Testis (tissue), 3 donors: ENCODE measurements around the gene PTGS1. TPM values are rescaled to one million over a fixed set of nuclear protein-coding genes. Genes with fewer than 3 reads are reported as not detected.

Experiments
- DNase-seq: peaks from one replicate; pipeline ENCODE4 v3.0.0-alpha.2; 2019
- H3K27ac ChIP-seq, 2 donors: fragments of 200-600 bp; sonication (generic); one replicate each; pipeline ENCODE4 v1.5.1; 2019
- H3K27me3 ChIP-seq: fragments of 200-600 bp; sonication (generic); one replicate; pipeline ENCODE4 v1.5.1; 2019
- H3K36me3 ChIP-seq: fragments of 200-600 bp; sonication (generic); one replicate; pipeline ENCODE4 v1.5.1; 2017; ENCODE audit warnings: low read depth; ENCODE audit errors: missing control alignments
- H3K4me1 ChIP-seq: fragments of 200-600 bp; sonication (generic); one replicate; pipeline ENCODE4 v1.5.1; 2019
- H3K4me3 ChIP-seq, 2 donors: fragments of 200-600 bp; sonication (generic); one replicate each; pipeline ENCODE4 v1.5.1; 2017 to 2019
- H3K9me3 ChIP-seq: fragments of 200-600 bp; sonication (generic); one replicate; pipeline ENCODE4 v1.5.1; 2017
- POLR2A ChIP-seq: fragments of 450-650 bp; IDR thresholded peaks from one replicate; pipeline ENCODE4 v1.6.1; 2017; ENCODE audit warnings: antibody characterized with exemption, mild to moderate bottlenecking, moderate library complexity
- WGBS, 2 donors: methylation state at CpG; one replicate each; pipeline ENCODE4 v1.1.5; 2018; 5-methylcytosine and 5-hydroxymethylcytosine counted together
- intact Hi-C: fragments of 100-400 bp; cut with DNase I; formaldehyde crosslinking; loops from one replicate; pipeline ENCODE4 v1.15.1; 2023; ENCODE audit warnings: low total_unique reads
- polyA plus RNA-seq: library from polyadenylated mRNA; stranded (reverse); fragments of 350-450 nt; fragmentation: Illumina TruSeq; extraction: RNeasy Lipid Tissue Mini Kit (QIAGEN cat#74804); gene quantifications from one replicate; pipeline ENCODE4 v1.2.3, GENCODE V29; 2014; ENCODE audit warnings: low read depth, low replicate concordance; ENCODE audit not compliant: insufficient read depth
- total RNA-seq, 2 donors: library from RNA; depleted of rRNA; stranded (reverse); fragments of >200 nt; gene quantifications; one replicate each; pipeline ENCODE4 v1.2.3, GENCODE V29; 2016
- TF ChIP-seq, protein P1 (sequence below), 3 experiments: fragments of 450-650 bp in 2 of 3; fragments of 200-600 bp in 1 of 3; sonication (generic) in 1 of 3; IDR thresholded peaks; one replicate each; pipeline ENCODE4 v1.5.1; 2016 to 2019; ENCODE audit warnings: antibody characterized with exemption in 3 of 3, mild to moderate bottlenecking in 2 of 3, moderate library complexity in 1 of 3

The PTGS1 gene
- total and polyA plus RNA-seq, 3 donors from 2014 or later = 0.93 to 10.1 (median 1.1) TPM

- no peaks in the 10 kb centered on the region for H3K4me1 ChIP-seq
- H3K4me3 ChIP-seq = no peak overlapping the region
- H3K27me3 ChIP-seq = no peaks in the 10 kb centered on the region
- no peaks in the 10 kb centered on the region for H3K36me3 ChIP-seq
- TF ChIP-seq POLR2A = no peak
- TF ChIP-seq, protein P1, sequence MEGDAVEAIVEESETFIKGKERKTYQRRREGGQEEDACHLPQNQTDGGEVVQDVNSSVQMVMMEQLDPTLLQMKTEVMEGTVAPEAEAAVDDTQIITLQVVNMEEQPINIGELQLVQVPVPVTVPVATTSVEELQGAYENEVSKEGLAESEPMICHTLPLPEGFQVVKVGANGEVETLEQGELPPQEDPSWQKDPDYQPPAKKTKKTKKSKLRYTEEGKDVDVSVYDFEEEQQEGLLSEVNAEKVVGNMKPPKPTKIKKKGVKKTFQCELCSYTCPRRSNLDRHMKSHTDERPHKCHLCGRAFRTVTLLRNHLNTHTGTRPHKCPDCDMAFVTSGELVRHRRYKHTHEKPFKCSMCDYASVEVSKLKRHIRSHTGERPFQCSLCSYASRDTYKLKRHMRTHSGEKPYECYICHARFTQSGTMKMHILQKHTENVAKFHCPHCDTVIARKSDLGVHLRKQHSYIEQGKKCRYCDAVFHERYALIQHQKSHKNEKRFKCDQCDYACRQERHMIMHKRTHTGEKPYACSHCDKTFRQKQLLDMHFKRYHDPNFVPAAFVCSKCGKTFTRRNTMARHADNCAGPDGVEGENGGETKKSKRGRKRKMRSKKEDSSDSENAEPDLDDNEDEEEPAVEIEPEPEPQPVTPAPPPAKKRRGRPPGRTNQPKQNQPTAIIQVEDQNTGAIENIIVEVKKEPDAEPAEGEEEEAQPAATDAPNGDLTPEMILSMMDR (IDR thresholded peaks at IDR 0.05) = no peak
- 88 to 95% methylated on average over 7 to 8 of the region's 8 CpGs for WGBS, 2 donors
- no peak for DNase-seq
- H3K27ac ChIP-seq = no peak overlapping the region
- intact Hi-C loops = no loop called here
- no peaks in the 10 kb centered on the region for H3K9me3 ChIP-seq
Observed at GRCh38 chr9:122393284-122393983, 22.6 kb downstream of the PTGS1 start.

DNA sequence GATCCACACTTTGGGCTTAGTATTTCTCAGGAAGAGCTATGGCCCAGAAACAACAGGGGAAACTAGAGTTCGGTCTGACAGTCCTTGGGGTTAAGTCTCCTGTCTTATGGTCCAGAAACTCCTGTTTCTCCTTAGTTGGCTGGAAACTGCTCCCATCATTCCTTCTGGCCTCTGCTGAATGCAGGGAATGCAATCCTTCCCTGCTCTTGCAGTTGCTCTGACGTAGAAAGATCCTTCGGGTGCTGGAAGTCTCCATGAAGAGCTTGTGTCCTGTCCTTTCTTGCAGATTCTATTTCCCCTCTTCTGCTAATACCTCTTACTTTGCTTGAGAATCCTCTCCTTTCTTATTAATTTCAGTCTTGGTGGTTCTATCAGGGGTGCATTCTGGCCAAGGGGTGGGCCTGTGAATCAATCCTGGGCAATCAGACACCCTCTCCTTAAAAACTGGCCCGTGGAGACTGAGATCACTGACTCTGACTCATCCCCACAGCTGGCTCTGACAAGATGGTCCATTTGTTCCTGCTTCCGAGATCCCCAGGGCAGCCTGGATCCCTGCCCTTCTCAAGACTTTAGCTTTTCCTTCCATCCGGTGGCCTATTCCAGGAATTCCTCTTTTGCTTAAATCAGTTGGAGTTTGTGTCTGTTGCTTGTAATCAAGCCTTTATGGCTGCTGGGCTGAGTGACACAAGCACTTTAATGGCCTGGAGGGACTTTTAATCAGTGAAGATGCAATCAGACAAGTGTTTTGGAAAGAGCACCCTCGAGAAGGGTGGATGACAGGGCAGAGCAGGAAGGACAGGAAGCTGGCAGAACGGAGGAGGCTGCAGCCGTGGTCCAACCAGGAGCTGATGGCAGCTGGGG, 23.7 kb downstream of the PTGS1 start:
- intact Hi-C loops = no loop called here
- H3K36me3 ChIP-seq = no peaks in the 10 kb centered on the region
- H3K9me3 ChIP-seq = no peaks in the 10 kb centered on the region
- H3K27me3 ChIP-seq = no peaks in the 10 kb centered on the region
- H3K27ac ChIP-seq = no peak overlapping the region
- no peak for DNase-seq
- H3K4me1 ChIP-seq = no peaks in the 10 kb centered on the region
- 60 to 61% methylated on average over 9 of the region's 9 CpGs for WGBS, 2 donors
- TF ChIP-seq, protein P1 (IDR thresholded peaks at IDR 0.05) = no peak
- no peak overlapping the region for H3K4me3 ChIP-seq

- no peak overlapping the region for H3K27ac ChIP-seq
Observed at GRCh38 chr9:122396614-122397148, 25.9 kb downstream of the PTGS1 start.

DNA sequence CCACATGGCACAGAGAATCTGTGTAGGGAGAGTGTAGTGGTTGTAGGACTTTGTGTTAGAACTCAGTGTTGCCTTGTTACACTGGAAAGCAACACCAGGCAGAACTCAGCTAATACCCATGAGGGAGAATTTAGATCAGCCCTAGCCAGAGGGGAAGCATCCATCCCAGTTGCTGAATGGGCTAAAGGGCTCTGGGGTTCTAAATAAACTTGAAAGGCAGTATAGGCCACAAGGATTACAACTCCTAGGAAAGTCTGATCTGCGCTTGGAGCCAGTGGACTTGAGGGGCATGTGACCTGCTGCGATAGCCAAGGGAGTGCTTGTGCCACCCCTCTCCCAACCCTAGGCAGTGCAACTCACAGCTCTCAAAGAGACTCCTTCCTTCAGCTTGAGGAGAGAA, 26.9 kb downstream of the PTGS1 start:
- Histone ChIP-seq H3K4me3 (no peak overlapping the region), H3K4me1 (no peaks in the 10 kb centered on the region), H3K27me3 (no peaks in the 10 kb centered on the region), H3K36me3 (no peaks in the 10 kb centered on the region), H3K27ac (no peak overlapping the region), H3K9me3 (no peaks in the 10 kb centered on the region)
- DNase-seq = no peak
- intact Hi-C loops = no loop called here
- no peak for TF ChIP-seq POLR2A
- TF ChIP-seq, protein P1 (IDR thresholded peaks at IDR 0.05) = no peak
- 90% methylated on average over 2 of the region's 2 CpGs; no CpG with 5 or more reads in 1 of the 2 donors for WGBS, 2 donors

More at GRCh38 chr9:122396614-122397148, 25.9 kb downstream of the PTGS1 start:
- no peak for TF ChIP-seq POLR2A
- TF ChIP-seq, protein P1 (IDR thresholded peaks at IDR 0.05) = no peak
- 76 to 89% methylated on average over 2 of the region's 2 CpGs for WGBS, 2 donors
- intact Hi-C loops = no loop called here
- no peaks in the 10 kb centered on the region for H3K36me3 ChIP-seq
- no peaks in the 10 kb centered on the region for H3K4me1 ChIP-seq
- no peak for DNase-seq
- no peak overlapping the region for H3K4me3 ChIP-seq
- H3K9me3 ChIP-seq = no peaks in the 10 kb centered on the region
- no peaks in the 10 kb centered on the region for H3K27me3 ChIP-seq
